SK-N-SH (cell line): ENCODE data around the gene BAHCC1. TPM values are rescaled to one million over a fixed set of nuclear protein-coding genes. Genes with fewer than 3 reads are reported as not detected.
A peak's percentile ranks its signal among the peaks of the same experiment; 100 is the strongest.

Experiments used
- CTCF ChIA-PET: fragments of 300-600, 350-600 bp; formaldehyde crosslinking; extraction: SDS; loops from one replicate; lab custom pipeline; 2021; lab: Yijun Ruan, JAX
- POLR2A ChIA-PET: fragments of 350-600 bp; sonication (Branson Sonifier 250); formaldehyde crosslinking; extraction: SDS; loops from one replicate; lab custom pipeline; 2020; ENCODE audit warnings: antibody characterized with exemption, inconsistent platforms; lab: Yijun Ruan, JAX
- DNase-seq: peaks from one replicate; pipeline ENCODE4 v3.0.0; 2012
- H2AFZ ChIP-seq: fragments of 200-600 bp; sonication (generic); 2 replicates; pipeline ENCODE4 v1.8.1; 2016; ENCODE audit warnings: antibody characterized with exemption, mild to moderate bottlenecking, low read depth
- H3F3A ChIP-seq: fragments of 200-600 bp; sonication (generic); replicated peaks from 2 replicates; pipeline ENCODE3; 2016; ENCODE audit warnings: antibody characterized with exemption, mild to moderate bottlenecking; ENCODE audit not compliant: insufficient read depth
- H3K27ac ChIP-seq, 2 experiments: fragments of 200-500 bp in 1 of 2; fragments of 200-600 bp in 1 of 2; sonication (Bioruptor generic) in 1 of 2; sonication (generic), shearing (Covaris generic) in 1 of 2; 2 replicates each; pipeline versions ENCODE4 v1.5.1 to v1.6.1; 2014 to 2016; ENCODE audit warnings: low read depth in 2 of 2, inconsistent platforms in 1 of 2, low read length in 1 of 2, mild to moderate bottlenecking in 1 of 2, mixed read lengths in 1 of 2
- H3K27me3 ChIP-seq: fragments of 200-600 bp; sonication (generic), shearing (Covaris generic); 2 replicates; pipeline ENCODE4 v1.6.1; 2016; ENCODE audit warnings: mixed run types; ENCODE audit not compliant: insufficient read depth
- H3K36me3 ChIP-seq, 2 experiments: fragments of 200-500 bp in 1 of 2; fragments of 200-600 bp in 1 of 2; sonication (Bioruptor generic) in 1 of 2; sonication (generic) in 1 of 2; replicated peaks in 1 of 2; 2 replicates each; pipeline versions ENCODE3 to v1.5.1; 2014 to 2016; ENCODE audit warnings: low read length in 1 of 2, mild to moderate bottlenecking in 1 of 2; ENCODE audit not compliant: insufficient read depth in 2 of 2, control insufficient read depth in 1 of 2
- H3K4me1 ChIP-seq, 2 experiments: fragments of 200-500 bp in 1 of 2; fragments of 200-600 bp in 1 of 2; sonication (Bioruptor generic) in 1 of 2; sonication (generic), shearing (Covaris generic) in 1 of 2; 2 replicates each; pipeline versions ENCODE4 v1.5.1 to v1.6.1; 2014 to 2016; ENCODE audit warnings: low read depth in 1 of 2, low read length in 1 of 2, mixed run types in 1 of 2; ENCODE audit not compliant: insufficient read depth in 2 of 2, control insufficient read depth in 1 of 2
- H3K4me2 ChIP-seq: fragments of 200-600 bp; sonication (generic), shearing (Covaris generic); 2 replicates; pipeline ENCODE4 v1.6.1; 2017; ENCODE audit warnings: mixed run types
- H3K4me3 ChIP-seq, 2 experiments: fragments of 200-500 bp in 1 of 2; fragments of 200-600 bp in 1 of 2; sonication (Bioruptor generic) in 1 of 2; sonication (generic), shearing (Covaris generic) in 1 of 2; 2 replicates each; pipeline versions ENCODE4 v1.5.1 to v1.8.1; 2014 to 2016; ENCODE audit warnings: low read depth in 2 of 2, inconsistent platforms in 1 of 2, low read length in 1 of 2, mild to moderate bottlenecking in 1 of 2, mixed read lengths in 1 of 2, moderate library complexity in 1 of 2
- H3K79me2 ChIP-seq: fragments of 200-600 bp; sonication (generic); 2 replicates; pipeline ENCODE4 v1.8.1; 2017; ENCODE audit warnings: mild to moderate bottlenecking; ENCODE audit not compliant: insufficient read depth
- H3K9ac ChIP-seq: fragments of 200-600 bp; sonication (generic); 2 replicates; pipeline ENCODE4 v1.6.1; 2017; ENCODE audit warnings: mixed run types
- H3K9me2 ChIP-seq: fragments of 200-600 bp; sonication (generic); 2 replicates; pipeline ENCODE4 v1.6.1; 2017; ENCODE audit warnings: mixed run types
- H3K9me3 ChIP-seq: fragments of 200-600 bp; sonication (generic); 2 replicates; pipeline ENCODE4 v1.6.1; 2017; ENCODE audit warnings: mixed run types, mild to moderate bottlenecking, moderate library complexity
- H4K20me1 ChIP-seq: fragments of 200-600 bp; sonication (generic); 2 replicates; pipeline ENCODE4 v1.6.1; 2017; ENCODE audit warnings: mild to moderate bottlenecking, mixed run types; ENCODE audit not compliant: insufficient read depth
- CHD2 ChIP-seq: fragments of 150-350 bp; IDR thresholded peaks from 2 replicates; pipeline ENCODE4 v1.6.1; 2018; ENCODE audit warnings: low read length; ENCODE audit not compliant: partially characterized antibody
- CTCF ChIP-seq: fragments of 200-600 bp; sonication (generic); IDR thresholded peaks from 2 replicates; pipeline ENCODE4 v1.6.1; 2017; ENCODE audit warnings: antibody characterized with exemption, mild to moderate bottlenecking, moderate library complexity
- EZH2phosphoT487 ChIP-seq: fragments of 200-600 bp; sonication (generic); IDR thresholded peaks from 2 replicates; pipeline ENCODE4 v1.6.1; 2017; ENCODE audit warnings: low read depth, mixed run types, mild to moderate bottlenecking, antibody characterized with exemption, moderate library complexity, borderline replicate concordance
- FOXJ3 ChIP-seq: sonication (generic); formaldehyde crosslinking; IDR thresholded peaks from 2 replicates; pipeline ENCODE4 v1.5.1; 2020; ENCODE audit warnings: mild to moderate bottlenecking, missing genetic modification reagents
- FOXM1 ChIP-seq: IDR thresholded peaks from 2 replicates; pipeline ENCODE4 v1.4.0; 2012; ENCODE audit warnings: low read depth, mild to moderate bottlenecking
- MAX ChIP-seq: IDR thresholded peaks from 2 replicates; pipeline ENCODE4 v1.4.0; 2012; ENCODE audit warnings: low read depth
- MEF2A ChIP-seq: IDR thresholded peaks from 2 replicates; pipeline ENCODE4 v1.4.0; 2012; ENCODE audit warnings: low read depth, borderline replicate concordance
- MXI1 ChIP-seq: IDR thresholded peaks from 2 replicates; pipeline ENCODE4 v1.6.1; 2012; ENCODE audit warnings: mild to moderate bottlenecking, low read depth, low read length, improper control_type of control experiment
- NFIC ChIP-seq: IDR thresholded peaks from 2 replicates; pipeline ENCODE4 v1.4.0; 2012; ENCODE audit warnings: borderline replicate concordance
- RAD21 ChIP-seq: IDR thresholded peaks from 2 replicates; pipeline ENCODE4 v1.6.1; 2012; ENCODE audit warnings: mild to moderate bottlenecking, low read length
- RCOR1 ChIP-seq: fragments of 150-350 bp; IDR thresholded peaks from 2 replicates; pipeline ENCODE4 v1.6.1; 2017; ENCODE audit warnings: antibody characterized with exemption, low read length
- RFX5 ChIP-seq: IDR thresholded peaks from 2 replicates; pipeline ENCODE4 v1.6.1; 2012; ENCODE audit warnings: mild to moderate bottlenecking, improper control_type of control experiment, low read length
- RXRA ChIP-seq: IDR thresholded peaks from 2 replicates; pipeline ENCODE4 v1.4.0; 2012; ENCODE audit warnings: low read depth, mild to moderate bottlenecking, borderline replicate concordance
- SIN3A ChIP-seq: IDR thresholded peaks from 2 replicates; pipeline ENCODE4 v1.6.1; 2012; ENCODE audit warnings: low read depth, mild to moderate bottlenecking, low read length, moderate library complexity, borderline replicate concordance
- SMC3 ChIP-seq: IDR thresholded peaks from 2 replicates; pipeline ENCODE4 v1.6.1; 2012; ENCODE audit warnings: low read depth, low read length, improper control_type of control experiment
- TCF12 ChIP-seq: IDR thresholded peaks from 2 replicates; pipeline ENCODE4 v1.4.0; 2012
- TEAD4 ChIP-seq: IDR thresholded peaks from 2 replicates; pipeline ENCODE4 v1.4.0; 2012; ENCODE audit warnings: mild to moderate bottlenecking, borderline replicate concordance; ENCODE audit not compliant: insufficient read depth
- USF1 ChIP-seq: IDR thresholded peaks from 2 replicates; pipeline ENCODE4 v1.4.0; 2012; ENCODE audit warnings: low read depth, borderline replicate concordance
- whole genome bisulfite sequencing: methylation state at CpG from one replicate; pipeline ENCODE4 v1.1.6; 2017; ENCODE audit warnings: low lambda C conversion rate; 5-methylcytosine and 5-hydroxymethylcytosine counted together
- polyA plus RNA-seq, 3 experiments: library from polyadenylated mRNA; depleted of rRNA; stranded (reverse); fragments of >200 nt; gene quantifications; 2 replicates each; pipeline ENCODE4 v1.2.3, GENCODE V29; 2012
- TF ChIP-seq, protein P1 (sequence below): fragments of 150-350 bp; IDR thresholded peaks from 2 replicates; pipeline ENCODE4 v1.6.1; 2016; ENCODE audit warnings: mild to moderate bottlenecking, low read depth, low read length

BAHCC1 gene
- polyA plus RNA-seq, 1 of the 3 experiments (the other 2 are of a cell fraction): 6.4 TPM

- no peaks in the 10 kb centered on the region for H3K27me3 ChIP-seq
- H4K20me1 ChIP-seq: peaks cover 33% of the 10 kb centered on the region
- DNase-seq: peak; percentile 88
- peak; percentile 58; the same call in 1 of the 2 replicates for TF ChIP-seq TCF12
- TF ChIP-seq EZH2phosphoT487: no peak
- TF ChIP-seq CHD2: peak; percentile 12
- TF ChIP-seq MXI1: no peak
- TF ChIP-seq FOXM1: no peak
- no peak for TF ChIP-seq SMC3
- no peak for TF ChIP-seq MEF2A
- TF ChIP-seq MAX: no peak
- no peak for TF ChIP-seq RAD21
- TF ChIP-seq USF1: no peak
- no peak for TF ChIP-seq SIN3A
- TF ChIP-seq, all 33 proteins: peak for 2
- Histone ChIP-seq H3K4me1 (peaks cover 29 to 55% of the 10 kb centered on the region in 2 experiments; a peak in 3 of 4 replicates), H3K36me3 (no peaks in the 10 kb centered on the region), H3K9me2 (no peaks in the 10 kb centered on the region), H3K9me3 (no peaks in the 10 kb centered on the region), H2AFZ (no peak overlapping the region), H3F3A (peaks cover 4% of the 10 kb centered on the region), H3K27ac (peak overlapping the region in 1 of 2 experiments; percentile 51; a peak in 1 of 4 replicates), H3K4me2 (peak overlapping the region; percentile 71; the same call in 1 of the 2 replicates), H3K4me3 (no peak overlapping the region; a peak in 1 of 4 replicates), H3K79me2 (no peaks in the 10 kb centered on the region; the same call in 1 of the 2 replicates), H3K9ac (no peak overlapping the region)
- WGBS: 56% methylated on average over 10 of the region's 12 CpGs
- POLR2A ChIA-PET: interaction anchor here (1.0 to 4.9 kb wide), 4 partner anchors 8 to 89 kb away, joined by 3 to 28 read pairs (median 12); no protein-coding TSS in a partner anchor
- CTCF ChIA-PET: interaction anchor here (1.0 to 7.2 kb wide), 11 partner anchors 9 to 170 kb away, joined by 3 to 104 read pairs (median 34); partner anchors contain the start of gene BAHCC1
Measured at GRCh38 chr17:81428121-81428515, 32.9 kb downstream of the BAHCC1 start.

DNA sequence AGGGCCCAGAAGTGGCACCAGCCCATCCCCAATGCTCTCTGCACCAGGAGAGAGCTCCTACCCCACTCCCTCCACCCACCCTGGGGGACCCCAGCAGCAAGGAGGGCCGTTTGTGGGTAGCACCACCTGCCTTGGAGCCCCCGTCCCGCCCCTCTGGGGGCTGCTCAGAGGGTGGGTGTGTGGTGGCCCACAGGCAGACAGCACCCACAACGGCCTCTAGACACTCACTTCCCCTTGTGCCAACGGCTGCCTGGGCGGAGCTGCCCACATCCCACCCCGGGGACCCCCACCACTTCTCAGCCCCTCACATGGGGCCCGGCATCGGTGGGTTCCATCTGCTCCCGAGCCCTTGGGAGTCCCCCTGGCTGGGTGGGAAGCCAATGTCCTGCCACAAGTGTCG is 33.3 kb downstream of the BAHCC1 start:
- WGBS: 20% methylated on average over 2 of the region's 11 CpGs
- Histone ChIP-seq H4K20me1 (peaks cover 35% of the 10 kb centered on the region), H3K4me3 (no peak overlapping the region), H3K9ac (no peak overlapping the region), H3K4me2 (peak overlapping the region; percentile 71; the same call in 1 of the 2 replicates), H3K9me3 (no peaks in the 10 kb centered on the region), H3K79me2 (no peaks in the 10 kb centered on the region; the same call in 1 of the 2 replicates), H3K27ac (peak overlapping the region in 1 of 2 experiments; percentile 29; a peak in 2 of 4 replicates), H2AFZ (no peak overlapping the region), H3K27me3 (no peaks in the 10 kb centered on the region), H3K36me3 (no peaks in the 10 kb centered on the region), H3K4me1 (peaks cover 27 to 51% of the 10 kb centered on the region in 2 experiments; a peak in 3 of 4 replicates), H3F3A (peaks cover 4% of the 10 kb centered on the region), H3K9me2 (no peaks in the 10 kb centered on the region)
- ChIA-PET POLR2A (interaction anchor here (1.0 to 4.9 kb wide), 5 partner anchors 9 to 37 kb away, joined by 3 to 28 read pairs (median 8); no protein-coding TSS in a partner anchor), CTCF (interaction anchor here (1.0 to 7.2 kb wide), 14 partner anchors 10 to 172 kb away, joined by 3 to 104 read pairs (median 30); partner anchors contain the start of gene BAHCC1)
- DNase-seq: no peak
- TF ChIP-seq FOXM1: no peak
- TF ChIP-seq MXI1: no peak
- TF ChIP-seq SMC3: no peak
- TF ChIP-seq FOXJ3 (CRISPR knock-in tag): no peak
- TF ChIP-seq TEAD4: no peak
- TF ChIP-seq SIN3A: no peak
- TF ChIP-seq RCOR1: no peak
- no peak for TF ChIP-seq MEF2A
- no peak for TF ChIP-seq NFIC
- no peak for TF ChIP-seq USF1
- TF ChIP-seq RFX5: no peak
- TF ChIP-seq RXRA: no peak
- no peak for TF ChIP-seq CTCF
- TF ChIP-seq, protein P1, sequence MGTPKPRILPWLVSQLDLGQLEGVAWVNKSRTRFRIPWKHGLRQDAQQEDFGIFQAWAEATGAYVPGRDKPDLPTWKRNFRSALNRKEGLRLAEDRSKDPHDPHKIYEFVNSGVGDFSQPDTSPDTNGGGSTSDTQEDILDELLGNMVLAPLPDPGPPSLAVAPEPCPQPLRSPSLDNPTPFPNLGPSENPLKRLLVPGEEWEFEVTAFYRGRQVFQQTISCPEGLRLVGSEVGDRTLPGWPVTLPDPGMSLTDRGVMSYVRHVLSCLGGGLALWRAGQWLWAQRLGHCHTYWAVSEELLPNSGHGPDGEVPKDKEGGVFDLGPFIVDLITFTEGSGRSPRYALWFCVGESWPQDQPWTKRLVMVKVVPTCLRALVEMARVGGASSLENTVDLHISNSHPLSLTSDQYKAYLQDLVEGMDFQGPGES: no peak
